IMR-90 (cell line): ENCODE results near the gene EXOC6B.

Experiments
- CEBPB ChIP-seq: IDR thresholded peaks from 2 replicates; pipeline ENCODE4 v1.6.1; 2012; ENCODE audit warnings: low read depth, low read length, improper control_type of control experiment
- POLR2A ChIP-seq: IDR thresholded peaks from 2 replicates; pipeline ENCODE4 v1.6.1; 2012; ENCODE audit warnings: mild to moderate bottlenecking, low read depth, low read length
- RAD21 ChIP-seq: IDR thresholded peaks from 2 replicates; pipeline ENCODE4 v1.6.1; 2012; ENCODE audit warnings: low read length, improper control_type of control experiment
- RFX5 ChIP-seq: IDR thresholded peaks from 2 replicates; pipeline ENCODE4 v1.8.0; 2012; ENCODE audit warnings: low read depth, mild to moderate bottlenecking, low read length, moderate library complexity
- SMC3 ChIP-seq: fragments of 150-350 bp; IDR thresholded peaks from 2 replicates; pipeline ENCODE4 v1.6.1; 2016; ENCODE audit warnings: low read depth, mild to moderate bottlenecking, antibody characterized with exemption, low read length, moderate library complexity
- TF ChIP-seq, protein P1 (sequence below): conservative IDR thresholded peaks from 2 replicates; pipeline ENCODE4 v1.5.1; 2012; ENCODE audit warnings: mild to moderate bottlenecking, low read depth, low read length, improper control_type of control experiment
- TF ChIP-seq, protein P2 (sequence below): fragments of 150-350 bp; IDR thresholded peaks from 2 replicates; pipeline ENCODE4 v1.6.1; 2017; ENCODE audit warnings: mild to moderate bottlenecking, antibody characterized with exemption, low read length, low read depth

DNA sequence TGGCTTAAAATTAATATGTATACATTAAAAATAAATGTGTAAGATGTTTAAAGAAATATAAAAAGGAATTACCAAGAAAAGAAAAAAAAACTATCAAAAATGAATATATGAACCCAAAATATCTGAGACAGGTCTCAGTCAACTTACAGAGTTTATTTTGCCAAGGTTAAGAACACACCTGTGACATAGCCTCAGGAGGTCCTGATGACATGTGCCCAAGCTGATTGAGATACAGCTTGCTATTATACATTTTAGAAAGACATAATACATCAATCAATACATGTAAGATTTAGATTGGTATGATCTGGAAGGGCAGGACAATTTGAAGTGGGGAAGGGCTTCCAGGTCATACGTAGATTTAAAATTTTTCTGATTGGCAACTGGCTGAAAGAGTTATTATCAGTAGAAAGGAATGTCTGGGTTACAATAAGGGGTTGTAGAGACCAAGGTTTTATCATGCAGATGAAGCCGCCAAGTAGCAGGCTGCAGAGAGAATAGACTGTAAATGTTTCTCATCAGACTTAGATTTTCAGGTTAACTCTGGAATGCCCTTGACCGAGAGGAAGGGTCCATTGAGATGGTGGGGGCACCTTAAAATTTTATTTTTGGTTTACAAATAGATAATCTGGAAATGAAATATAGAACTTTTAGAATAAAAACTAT lies 74.7 kb downstream of the EXOC6B start:
- TF ChIP-seq SMC3, result no peak
- TF ChIP-seq CEBPB, result no peak
- TF ChIP-seq, protein P1, sequence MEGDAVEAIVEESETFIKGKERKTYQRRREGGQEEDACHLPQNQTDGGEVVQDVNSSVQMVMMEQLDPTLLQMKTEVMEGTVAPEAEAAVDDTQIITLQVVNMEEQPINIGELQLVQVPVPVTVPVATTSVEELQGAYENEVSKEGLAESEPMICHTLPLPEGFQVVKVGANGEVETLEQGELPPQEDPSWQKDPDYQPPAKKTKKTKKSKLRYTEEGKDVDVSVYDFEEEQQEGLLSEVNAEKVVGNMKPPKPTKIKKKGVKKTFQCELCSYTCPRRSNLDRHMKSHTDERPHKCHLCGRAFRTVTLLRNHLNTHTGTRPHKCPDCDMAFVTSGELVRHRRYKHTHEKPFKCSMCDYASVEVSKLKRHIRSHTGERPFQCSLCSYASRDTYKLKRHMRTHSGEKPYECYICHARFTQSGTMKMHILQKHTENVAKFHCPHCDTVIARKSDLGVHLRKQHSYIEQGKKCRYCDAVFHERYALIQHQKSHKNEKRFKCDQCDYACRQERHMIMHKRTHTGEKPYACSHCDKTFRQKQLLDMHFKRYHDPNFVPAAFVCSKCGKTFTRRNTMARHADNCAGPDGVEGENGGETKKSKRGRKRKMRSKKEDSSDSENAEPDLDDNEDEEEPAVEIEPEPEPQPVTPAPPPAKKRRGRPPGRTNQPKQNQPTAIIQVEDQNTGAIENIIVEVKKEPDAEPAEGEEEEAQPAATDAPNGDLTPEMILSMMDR, result no peak
- TF ChIP-seq, protein P2, sequence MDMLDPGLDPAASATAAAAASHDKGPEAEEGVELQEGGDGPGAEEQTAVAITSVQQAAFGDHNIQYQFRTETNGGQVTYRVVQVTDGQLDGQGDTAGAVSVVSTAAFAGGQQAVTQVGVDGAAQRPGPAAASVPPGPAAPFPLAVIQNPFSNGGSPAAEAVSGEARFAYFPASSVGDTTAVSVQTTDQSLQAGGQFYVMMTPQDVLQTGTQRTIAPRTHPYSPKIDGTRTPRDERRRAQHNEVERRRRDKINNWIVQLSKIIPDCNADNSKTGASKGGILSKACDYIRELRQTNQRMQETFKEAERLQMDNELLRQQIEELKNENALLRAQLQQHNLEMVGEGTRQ, result no peak
- no peak for TF ChIP-seq RAD21
- TF ChIP-seq RFX5, result no peak
- TF ChIP-seq POLR2A, result no peak
